Urothelium cell line (cell line): ENCODE results near the gene TBC1D3D.
"Not testable (repeated sequence)": the region's sequence is repeated elsewhere in the genome, so short reads cannot be mapped to it uniquely, and the experiment has no call there.

ENCODE experiments used
- DNase-seq: peaks from one replicate; pipeline ENCODE4 v3.0.0; 2011; ENCODE audit warnings: low spot score, mixed read lengths
- FAIRE-seq: peaks from 2 replicates; lab custom pipeline; 2011; peaks lifted over from hg19 to GRCh38; lab: Jason Lieb, UNC

Gene TBC1D3D

DNA sequence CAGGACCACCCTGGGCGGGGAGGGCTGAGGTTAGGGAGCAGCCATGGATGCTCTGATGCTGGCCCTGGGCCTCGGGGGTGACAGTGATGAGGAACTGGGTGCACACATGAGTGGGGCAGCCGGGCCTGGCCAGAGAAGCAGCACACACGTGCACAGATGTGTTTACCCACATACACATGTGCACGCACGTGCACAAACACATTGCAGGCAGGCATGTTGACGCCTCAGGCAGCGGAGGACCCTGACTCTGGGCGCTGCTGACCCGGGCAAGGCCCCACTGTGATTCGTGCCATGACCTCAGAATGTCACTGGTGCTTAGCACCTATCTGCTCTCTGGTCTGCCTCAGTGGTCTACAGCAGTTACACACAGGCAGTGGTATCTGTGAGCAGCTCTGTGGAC lies at the start of gene TBC1D3D:
TSS of gene TBC1D3D (plus strand) at position 301 of the 400 bp plus-strand sequence. CDS start 1,585 bp downstream, outside the sequence.
- FAIRE-seq: not testable (repeated sequence)

DNA sequence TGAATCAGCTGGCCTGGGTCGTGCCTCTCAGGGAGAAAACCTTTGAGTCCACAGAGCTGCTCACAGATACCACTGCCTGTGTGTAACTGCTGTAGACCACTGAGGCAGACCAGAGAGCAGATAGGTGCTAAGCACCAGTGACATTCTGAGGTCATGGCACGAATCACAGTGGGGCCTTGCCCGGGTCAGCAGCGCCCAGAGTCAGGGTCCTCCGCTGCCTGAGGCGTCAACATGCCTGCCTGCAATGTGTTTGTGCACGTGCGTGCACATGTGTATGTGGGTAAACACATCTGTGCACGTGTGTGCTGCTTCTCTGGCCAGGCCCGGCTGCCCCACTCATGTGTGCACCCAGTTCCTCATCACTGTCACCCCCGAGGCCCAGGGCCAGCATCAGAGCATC lies 14.8 kb upstream of the TBC1D3D start, which contains the start of gene TBC1D3L:
TSS of gene TBC1D3L (minus strand) at position 101 of the 400 bp plus-strand sequence. CDS start 1,540 bp downstream, outside the sequence.
- FAIRE-seq, DNase-seq: not testable (repeated sequence)

More for the DNA sequence above, at the start of gene TBC1D3D:
- DNase-seq: not testable (repeated sequence)
